Cortex of kidney (tissue), 1 donor: Measurements from ENCODE around the gene ERI3.

Source experiments
- DNase-seq: peaks from one replicate; lab custom pipeline; 2025; lab: John Stamatoyannopoulos, UW

ERI3 gene

DNA sequence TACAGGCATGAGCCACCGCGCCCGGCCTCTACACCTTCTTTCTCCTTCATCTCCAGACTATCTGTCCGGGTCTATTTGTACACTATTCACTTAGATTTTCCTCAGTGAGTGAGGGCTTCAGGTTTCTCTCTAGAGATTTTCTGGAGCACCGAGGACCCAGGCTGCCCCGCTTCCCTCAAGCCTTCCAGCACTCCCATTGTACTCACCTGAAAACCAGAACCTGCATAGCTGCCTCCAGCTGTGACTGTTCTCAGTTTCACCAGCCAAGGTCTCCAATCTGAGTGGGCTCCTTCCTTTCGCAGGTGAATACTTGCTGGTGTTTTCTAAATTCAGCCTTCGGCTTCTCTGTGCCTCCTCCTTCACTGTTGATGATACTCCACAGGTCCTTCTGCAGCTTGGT lies 154.7 kb downstream of the ERI3 start:
- DNase-seq, result no peak

GRCh38 chr1:44174630-44175029 lies 180.4 kb downstream of the ERI3 start:
- no peak for DNase-seq
